Activated CD8-positive, alpha-beta memory T cell treated with anti-CD3 and anti-CD28 coated beads for 24 hours (primary cell): ENCODE data around the gene PCLO.
"Not testable (repeated sequence)": the region's sequence is repeated elsewhere in the genome, so short reads cannot be mapped to it uniquely, and the experiment has no call there.

ENCODE experiments used
- DNase-seq: peaks from one replicate; pipeline ENCODE4 v3.0.0-alpha.2; 2020

PCLO gene

GRCh38 chr7:82953324-82954027, 209.2 kb downstream of the PCLO start:
- DNase-seq = no peak

GRCh38 chr7:82950436-82950835, 212.2 kb downstream of the PCLO start:
- no peak for DNase-seq

GRCh38 chr7:82945480-82945879, 217.2 kb downstream of the PCLO start:
- no peak for DNase-seq

GRCh38 chr7:82945056-82945455, 217.6 kb downstream of the PCLO start:
- DNase-seq = no peak

- no peak for DNase-seq
Measured at GRCh38 chr7:82932516-82932915, 230.2 kb downstream of the PCLO start.

GRCh38 chr7:82926477-82926876, 236.2 kb downstream of the PCLO start:
- DNase-seq = no peak

GRCh38 chr7:82925331-82925730, 237.4 kb downstream of the PCLO start:
- no peak for DNase-seq

- no peak for DNase-seq
Measured at GRCh38 chr7:82906502-82906901, 256.2 kb downstream of the PCLO start.

GRCh38 chr7:82904871-82905270, 257.8 kb downstream of the PCLO start:
- DNase-seq = no peak

GRCh38 chr7:82901098-82901497, 261.6 kb downstream of the PCLO start:
- not testable (repeated sequence) for DNase-seq

- no peak for DNase-seq
Measured at GRCh38 chr7:82897500-82897899, 265.2 kb downstream of the PCLO start.

GRCh38 chr7:82894341-82894740, 268.3 kb downstream of the PCLO start:
- not testable (repeated sequence) for DNase-seq

- DNase-seq = no peak
Measured at GRCh38 chr7:82886324-82886723, 276.4 kb downstream of the PCLO start.

- no peak for DNase-seq
Measured at GRCh38 chr7:82865856-82866255, 296.8 kb downstream of the PCLO start.

GRCh38 chr7:82859106-82859850, 303.4 kb downstream of the PCLO start:
- no peak for DNase-seq

- DNase-seq = no peak
Measured at GRCh38 chr7:82851121-82851520, 311.6 kb downstream of the PCLO start.

- DNase-seq = no peak
Measured at GRCh38 chr7:82841828-82842227, 320.9 kb downstream of the PCLO start.

GRCh38 chr7:82840061-82840460, 322.6 kb downstream of the PCLO start:
- no peak for DNase-seq

- DNase-seq = no peak
Measured at GRCh38 chr7:82839555-82839954, 323.1 kb downstream of the PCLO start.

- DNase-seq = no peak
Measured at GRCh38 chr7:82839063-82839462, 323.6 kb downstream of the PCLO start.

GRCh38 chr7:82838314-82838713, 324.4 kb downstream of the PCLO start:
- no peak for DNase-seq

GRCh38 chr7:82823073-82823472, 339.6 kb downstream of the PCLO start:
- DNase-seq = no peak

GRCh38 chr7:82821037-82821436, 341.6 kb downstream of the PCLO start:
- DNase-seq = no peak

GRCh38 chr7:82818171-82818570, 344.5 kb downstream of the PCLO start:
- no peak for DNase-seq

GRCh38 chr7:82816272-82816671, 346.4 kb downstream of the PCLO start:
- no peak for DNase-seq
